Lower leg skin (tissue), 4 donors: Measurements from ENCODE around the gene ARIH2. TPM values are rescaled to one million over a fixed set of nuclear protein-coding genes. Genes with fewer than 3 reads are reported as not detected.

Source experiments
- DNase-seq, 2 donors: peaks; one replicate each; pipeline ENCODE4 v3.0.0-alpha.2; 2019; ENCODE audit warnings: low spot score in 2 of 2
- H3K4me3 ChIP-seq: fragments of 200-600 bp; sonication (generic); 2 replicates; pipeline ENCODE4 v1.5.1; 2017; ENCODE audit warnings: mild to moderate bottlenecking, low read depth; ENCODE audit not compliant: poor library complexity, severe bottlenecking
- CTCF ChIP-seq, 3 donors: fragments of 450-650 bp; IDR thresholded peaks; one replicate each; pipeline ENCODE4 v1.5.1; 2016; ENCODE audit warnings: antibody characterized with exemption in 3 of 3, mild to moderate bottlenecking in 3 of 3, moderate library complexity in 2 of 3
- POLR2A ChIP-seq, 2 donors: fragments of 450-650 bp; IDR thresholded peaks; one replicate each; pipeline ENCODE4 v1.6.1; 2016 to 2017; ENCODE audit warnings: antibody characterized with exemption in 2 of 2, mild to moderate bottlenecking in 1 of 2, moderate library complexity in 1 of 2
- WGBS, 2 donors: methylation state at CpG; one replicate each; pipeline ENCODE4 v1.1.5; 2018; 5-methylcytosine and 5-hydroxymethylcytosine counted together
- intact Hi-C: fragments of 100-400 bp; cut with DNase I; formaldehyde crosslinking; loops from one replicate; pipeline ENCODE4 v1.15.0; 2023; ENCODE audit warnings: low total_unique reads
- total RNA-seq, 4 donors: library from RNA; depleted of rRNA; stranded (reverse); fragments of >200 nt; gene quantifications; one replicate each; pipeline ENCODE4 v1.1.0, GENCODE V29; 2016

ARIH2 gene
- total RNA-seq, 4 donors from 2014 or later = 41.5 to 75.7 (median 69.1) TPM

GRCh38 chr3:48919215-48920138, 835 bp downstream of the ARIH2 start:
- intact Hi-C loops = no loop called here
- TF ChIP-seq POLR2A (IDR thresholded peaks at IDR 0.05) (no peak), CTCF (IDR thresholded peaks at IDR 0.05) (no peak)
- H3K4me3 ChIP-seq = peak overlapping the region; percentile 83
- DNase-seq = peak in 1 of 2 donors; percentile 91
- 1% methylated on average over 33 to 54 of the region's 54 CpGs for WGBS, 2 donors

- 72 to 84% methylated on average over 11 of the region's 11 CpGs for WGBS, 2 donors
- DNase-seq = no peak
- H3K4me3 ChIP-seq = no peak overlapping the region
- intact Hi-C loops = no loop called here
- no peak for TF ChIP-seq POLR2A (IDR thresholded peaks at IDR 0.05)
- TF ChIP-seq CTCF (IDR thresholded peaks at IDR 0.05) = no peak
Observed at GRCh38 chr3:48926425-48927392, 8.1 kb downstream of the ARIH2 start.

DNA sequence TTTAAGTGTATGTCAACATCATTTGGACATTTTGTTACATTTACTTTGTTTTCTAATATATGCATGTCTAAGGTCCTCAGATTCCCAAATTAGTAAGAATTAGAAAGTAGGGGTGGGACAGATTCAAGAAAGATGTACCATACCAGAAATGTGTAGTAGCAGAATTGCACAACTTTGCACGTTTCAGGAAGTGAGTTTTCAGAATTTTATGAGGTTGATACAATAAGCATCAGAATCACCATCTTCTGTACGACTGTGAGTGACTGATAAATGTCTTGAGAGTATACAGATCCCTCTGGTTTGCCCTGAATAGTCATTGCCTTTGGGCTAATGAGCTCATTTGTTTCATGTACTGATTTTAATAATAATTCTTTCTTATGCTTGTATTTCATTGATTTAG, 9.3 kb downstream of the ARIH2 start:
- no peak for DNase-seq
- WGBS, 2 donors = 29 to 33% methylated on average over 2 of the region's 2 CpGs
- no peak overlapping the region for H3K4me3 ChIP-seq
- intact Hi-C loops = no loop called here
- TF ChIP-seq POLR2A (IDR thresholded peaks at IDR 0.05) (no peak), CTCF (IDR thresholded peaks at IDR 0.05) (no peak)

GRCh38 chr3:48928679-48929078, 10.0 kb downstream of the ARIH2 start:
- 82 to 91% methylated on average over 1 of the region's 1 CpG for WGBS, 2 donors
- intact Hi-C loops = no loop called here
- H3K4me3 ChIP-seq = no peak overlapping the region
- TF ChIP-seq CTCF (IDR thresholded peaks at IDR 0.05) = no peak
- no peak for DNase-seq

DNA sequence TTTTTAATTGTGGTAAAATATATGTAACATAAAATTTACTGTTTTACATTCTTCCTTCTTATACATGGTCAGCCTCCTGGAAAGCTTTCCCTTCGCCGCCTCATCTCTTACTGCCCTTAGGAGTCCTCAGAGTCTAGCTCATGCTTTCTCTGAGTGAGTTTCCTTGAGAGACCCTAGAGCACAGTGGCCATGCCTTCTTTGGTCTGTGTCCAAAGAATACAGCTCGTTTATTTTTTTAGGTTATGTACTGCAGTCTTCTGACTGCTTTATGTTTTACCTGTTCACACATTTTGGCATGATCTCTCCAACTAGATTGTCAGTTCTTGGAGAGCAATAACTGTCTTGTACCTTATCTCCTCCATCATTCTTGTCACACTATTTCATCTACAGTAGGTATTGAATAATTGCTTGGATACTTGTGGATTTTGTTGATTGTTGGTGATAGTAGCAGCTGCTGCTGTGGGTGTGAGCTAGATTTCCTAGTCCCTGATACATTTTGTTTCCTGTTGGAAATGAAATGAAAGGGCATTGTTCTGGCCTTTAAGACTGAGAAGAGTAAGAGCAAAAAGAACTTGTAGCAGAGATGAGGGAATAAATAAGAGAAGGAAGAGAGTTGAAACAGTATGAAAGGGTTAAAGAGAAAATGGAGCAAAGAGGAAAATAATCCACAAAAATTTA, 10.9 kb downstream of the ARIH2 start:
- TF ChIP-seq CTCF (IDR thresholded peaks at IDR 0.05) = no peak
- no peak for TF ChIP-seq POLR2A (IDR thresholded peaks at IDR 0.05)
- DNase-seq = no peak
- no peak overlapping the region for H3K4me3 ChIP-seq
- intact Hi-C loops = no loop called here
- 63 to 64% methylated on average over 3 of the region's 3 CpGs for WGBS, 2 donors
